NCI-H1048 (cell line): ENCODE measurements around the gene RAB17.

Experiments used
- DNase-seq: peaks from one replicate; lab custom pipeline; 2025; lab: John Stamatoyannopoulos, UW

RAB17 gene

DNA sequence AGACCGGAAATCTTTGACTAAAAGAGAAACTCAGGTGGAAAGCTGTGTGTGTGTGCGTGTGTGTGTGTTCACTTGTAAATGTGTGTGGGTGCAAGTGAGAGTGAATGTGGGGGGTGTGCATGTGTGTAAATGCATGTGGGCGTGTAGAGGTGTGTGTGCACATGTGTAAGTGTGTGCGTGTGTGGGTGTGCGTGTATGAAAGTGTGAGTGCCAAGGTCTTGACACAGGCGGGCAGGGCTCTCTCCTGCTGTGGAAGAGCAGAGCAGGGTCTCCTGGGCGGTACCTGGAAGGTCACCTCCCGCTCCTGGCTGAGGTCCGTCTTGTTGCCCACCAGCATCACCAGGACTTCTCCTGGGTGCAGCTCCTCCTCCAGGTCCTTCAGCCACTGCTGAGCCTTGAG is 13.6 kb downstream of the RAB17 start:
- no peak for DNase-seq

DNA sequence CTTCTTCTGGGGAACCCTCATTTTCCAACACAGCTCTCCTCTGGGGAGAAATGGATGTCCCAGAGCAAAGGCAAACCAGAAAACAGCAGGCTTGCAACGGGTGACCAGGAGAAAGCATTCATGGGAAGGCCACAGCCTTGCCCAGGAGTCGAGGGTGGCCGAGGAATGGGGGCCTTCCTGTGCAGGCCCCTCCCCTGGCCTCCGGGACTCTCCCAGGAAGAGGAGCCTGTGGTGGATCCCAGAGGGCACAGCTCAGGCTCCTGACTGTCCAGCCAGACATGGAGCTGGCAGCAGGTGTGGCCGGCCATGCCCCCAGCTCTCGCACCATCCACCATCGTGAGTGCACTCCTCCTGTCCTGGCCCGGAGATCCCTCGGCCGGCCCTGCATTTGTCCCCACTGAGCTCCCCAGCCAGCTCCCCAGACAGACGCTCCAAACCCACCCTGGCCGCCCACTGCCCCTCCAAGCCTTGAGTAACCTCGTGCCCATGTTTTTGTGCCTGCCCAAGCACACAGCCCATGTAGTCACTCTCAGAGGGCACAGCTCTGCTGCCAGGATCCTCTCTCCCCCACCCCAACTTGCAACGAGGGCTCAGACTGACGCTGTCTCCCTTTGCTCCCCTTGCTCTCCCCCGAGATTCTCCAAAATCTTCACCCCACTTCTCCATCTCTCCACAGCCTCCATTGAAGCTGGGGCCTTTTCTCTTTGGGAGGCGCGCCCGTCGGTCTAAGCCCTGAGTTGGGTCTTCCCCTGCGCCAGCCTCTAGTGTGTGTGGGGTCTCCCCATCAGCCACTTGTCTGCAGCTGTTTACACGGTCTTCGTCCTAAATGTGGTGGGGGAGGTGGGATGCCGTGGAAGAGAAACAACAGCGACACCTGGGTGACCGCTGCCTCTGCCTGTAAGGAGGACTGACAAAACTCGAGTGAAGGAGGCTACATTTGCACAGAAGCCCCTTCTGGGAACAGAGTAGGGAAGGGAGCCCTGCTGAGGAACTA is 14.4 kb downstream of the RAB17 start:
- no peak for DNase-seq

- DNase-seq, result no peak
Measured at GRCh38 chr2:237574894-237575868, 15.4 kb downstream of the RAB17 start.

- DNase-seq, result no peak
Measured at GRCh38 chr2:237574467-237574866, 16.1 kb downstream of the RAB17 start.

GRCh38 chr2:237573721-237574415 is 16.7 kb downstream of the RAB17 start:
- DNase-seq, result no peak

- no peak for DNase-seq
Measured at GRCh38 chr2:237572742-237573101, 17.8 kb downstream of the RAB17 start.

DNA sequence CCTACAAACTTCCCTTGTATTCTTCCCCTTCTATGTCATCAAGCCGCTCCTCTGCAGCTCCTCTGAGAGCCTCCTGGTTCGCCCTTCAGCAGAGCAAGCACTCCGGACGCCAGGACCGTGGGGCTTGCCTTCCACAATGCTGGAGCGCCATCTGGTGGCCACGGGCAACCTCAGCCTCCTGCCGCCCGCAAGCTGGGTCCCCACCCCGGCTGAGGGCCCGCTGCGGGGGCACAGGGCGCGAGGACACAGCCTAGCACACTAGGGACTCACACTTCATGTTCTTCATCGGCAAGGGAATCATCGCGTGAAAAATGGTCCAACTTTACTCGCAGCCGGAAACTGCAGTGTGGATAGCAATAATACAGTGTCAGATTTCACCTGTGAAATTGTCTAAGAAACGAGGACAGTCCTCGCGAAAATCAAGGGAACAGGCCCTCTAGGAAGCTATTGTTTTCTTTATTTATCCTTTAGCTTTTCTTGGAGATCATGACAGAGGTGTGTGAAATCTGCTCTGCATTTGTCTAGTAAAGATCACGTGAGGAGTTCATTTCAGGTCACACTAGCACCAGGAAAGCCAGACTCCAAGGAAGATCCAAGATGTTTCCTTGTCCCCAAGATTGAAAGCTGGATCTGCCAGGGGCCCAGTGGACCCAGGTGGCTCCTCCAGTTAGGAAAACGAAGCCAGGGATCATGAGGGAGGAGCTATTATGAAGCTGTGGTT is 18.4 kb downstream of the RAB17 start:
- peak; percentile 30 for DNase-seq

GRCh38 chr2:237571551-237571950 is 19.0 kb downstream of the RAB17 start:
- no peak for DNase-seq

GRCh38 chr2:237570776-237571335 is 19.7 kb downstream of the RAB17 start:
- no peak for DNase-seq

DNA sequence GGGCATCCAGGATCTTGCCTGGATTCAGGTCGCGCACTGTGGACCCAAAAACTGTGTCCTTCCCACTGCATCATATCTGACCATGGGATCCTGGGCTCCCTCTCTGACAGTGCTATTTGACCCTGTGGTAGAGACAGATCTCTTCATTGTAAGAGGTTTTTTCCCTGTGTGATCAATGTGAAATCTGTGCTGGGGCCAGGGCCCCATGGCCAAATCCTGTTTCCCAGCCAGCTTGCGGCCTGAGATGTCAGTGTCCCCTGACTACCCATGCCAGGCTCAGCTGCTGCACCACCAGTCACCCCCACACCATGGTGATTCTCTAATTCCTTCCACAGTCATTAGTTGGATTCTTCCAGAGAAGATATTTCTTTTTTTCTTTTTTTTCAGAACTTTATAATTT is 20.6 kb downstream of the RAB17 start:
- DNase-seq, result no peak

- no peak for DNase-seq
Measured at GRCh38 chr2:237569041-237569440, 21.5 kb downstream of the RAB17 start.

DNA sequence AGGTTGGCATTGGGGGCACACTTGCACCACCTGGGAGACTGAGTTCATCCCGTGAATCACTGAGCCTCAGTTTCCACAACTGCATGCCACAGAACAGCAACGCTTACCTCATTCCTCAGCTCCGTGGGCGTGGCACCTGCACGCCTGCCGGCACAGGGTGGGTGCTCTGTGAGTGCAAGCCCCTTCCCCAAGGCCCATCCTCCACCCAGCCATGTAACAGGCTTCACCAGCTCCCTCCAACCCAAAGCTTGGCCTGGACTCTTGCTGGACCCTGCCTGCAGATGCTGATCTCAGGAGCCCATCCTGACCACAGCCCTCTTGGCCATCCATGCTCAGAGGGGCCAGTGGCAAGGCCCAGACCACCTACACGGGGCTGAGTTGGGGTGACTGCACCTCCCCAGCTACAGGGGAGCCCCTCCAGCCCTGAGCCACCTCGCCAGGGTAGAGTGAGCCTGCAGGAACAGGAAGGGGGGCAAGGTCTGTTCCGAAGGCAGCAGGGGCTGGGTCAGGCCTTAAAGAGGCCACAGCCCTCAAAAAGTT is 22.3 kb downstream of the RAB17 start:
- DNase-seq, result no peak

- DNase-seq, result no peak
Measured at GRCh38 chr2:237567276-237568029, 23.1 kb downstream of the RAB17 start.

DNA sequence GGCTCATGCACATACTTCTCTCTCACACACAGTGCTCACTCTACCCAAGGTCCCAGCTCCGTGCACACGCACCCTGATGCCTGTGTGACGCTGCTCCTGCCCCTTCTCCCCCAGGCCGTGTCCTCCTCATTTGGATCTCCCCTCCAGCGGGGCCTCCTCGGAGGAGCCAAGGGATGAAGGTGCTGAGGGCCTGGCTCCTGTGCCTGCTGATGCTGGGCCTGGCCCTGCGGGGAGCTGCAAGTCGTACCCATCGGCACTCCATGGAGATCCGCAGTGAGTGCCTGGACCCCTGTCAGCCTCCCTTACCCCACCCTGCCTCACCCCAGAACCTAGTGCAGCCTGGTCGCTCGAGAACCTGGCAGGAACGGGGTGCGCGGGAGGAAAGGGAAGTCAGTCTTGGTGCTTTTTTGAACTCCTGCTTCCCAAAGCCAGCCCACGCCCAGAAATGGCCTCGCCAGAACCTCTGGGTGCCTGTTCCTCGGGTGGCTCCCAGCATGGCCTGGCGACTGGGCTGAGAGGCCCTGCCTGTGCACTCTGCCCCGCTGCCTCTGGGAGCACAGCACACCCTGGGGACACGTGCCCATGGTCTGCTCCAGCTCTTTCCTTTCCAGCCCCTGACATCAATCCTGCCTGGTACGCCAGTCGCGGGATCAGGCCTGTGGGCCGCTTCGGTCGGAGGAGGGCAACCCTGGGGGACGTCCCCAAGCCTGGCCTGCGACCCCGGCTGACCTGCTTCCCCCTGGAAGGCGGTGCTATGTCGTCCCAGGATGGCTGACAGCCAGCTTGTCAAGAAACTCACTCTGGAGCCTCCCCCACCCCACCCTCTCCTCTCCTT is 23.9 kb downstream of the RAB17 start, which contains the start of gene PRLH:
TSS of gene PRLH (plus strand) at position 174 of the 835 bp plus-strand sequence. CDS start at position 174, 0 bp downstream.
- DNase-seq, result no peak

GRCh38 chr2:237565974-237566373 is 24.6 kb downstream of the RAB17 start:
- DNase-seq, result no peak

- no peak for DNase-seq
Measured at GRCh38 chr2:237564526-237565131, 25.9 kb downstream of the RAB17 start.

DNA sequence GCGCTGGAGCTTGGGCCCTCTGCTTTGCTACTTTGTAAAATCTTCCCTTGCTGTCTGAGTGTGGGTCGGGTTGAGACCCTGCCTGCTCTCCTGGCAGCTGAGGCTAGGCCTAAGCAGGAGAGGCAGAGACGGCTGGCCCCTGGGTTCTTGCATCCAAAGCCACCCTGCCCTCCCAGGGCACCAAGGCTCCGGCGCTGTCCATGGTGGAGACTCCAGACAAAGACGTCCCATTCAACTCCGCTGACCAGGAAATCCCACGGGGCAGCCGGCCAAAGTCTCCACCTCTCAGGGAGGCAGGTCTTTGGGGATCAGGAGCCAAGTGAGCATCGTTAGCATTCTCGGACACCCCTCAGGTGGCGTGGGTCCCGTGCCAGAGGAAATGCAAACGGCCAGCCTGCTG is 26.7 kb downstream of the RAB17 start:
- no peak for DNase-seq

GRCh38 chr2:237561221-237561620 is 29.3 kb downstream of the RAB17 start:
- no peak for DNase-seq
